Parathyroid adenoma (tissue), 2 donors: Measurements from ENCODE around the gene CHMP5.

Experiments used
- H2AFZ ChIP-seq: fragments of 300-600 bp; sonication (generic); one replicate; pipeline ENCODE4 v1.7.0; 2017; ENCODE audit warnings: antibody characterized with exemption, mild to moderate bottlenecking
- H3K27ac ChIP-seq: fragments of 300-600 bp; sonication (generic); one replicate; pipeline ENCODE4 v1.7.0; 2017
- H3K27me3 ChIP-seq: fragments of 300-600 bp; sonication (generic); one replicate; pipeline ENCODE4 v1.7.0; 2017; ENCODE audit warnings: low read length; ENCODE audit not compliant: control insufficient read depth, insufficient read depth
- H3K36me3 ChIP-seq: fragments of 300-600 bp; sonication (generic); one replicate; pipeline ENCODE4 v1.7.0; 2017; ENCODE audit warnings: low read length; ENCODE audit not compliant: control insufficient read depth, insufficient read depth
- H3K4me1 ChIP-seq: fragments of 300-600 bp; sonication (generic); one replicate; pipeline ENCODE4 v1.7.0; 2017; ENCODE audit warnings: control low read depth
- H3K4me2 ChIP-seq: fragments of 300-600 bp; sonication (generic); one replicate; pipeline ENCODE4 v1.7.0; 2017; ENCODE audit warnings: low read length
- H3K4me3 ChIP-seq: fragments of 300-600 bp; sonication (generic); one replicate; pipeline ENCODE4 v1.7.0; 2017; ENCODE audit warnings: low read depth, low read length
- H3K79me2 ChIP-seq: fragments of 300-600 bp; sonication (generic); one replicate; pipeline ENCODE4 v1.7.0; 2017; ENCODE audit warnings: control low read depth
- H3K9ac ChIP-seq: fragments of 300-600 bp; sonication (generic); one replicate; pipeline ENCODE4 v1.7.0; 2017; ENCODE audit warnings: mild to moderate bottlenecking
- H3K9me3 ChIP-seq: fragments of 300-600 bp; sonication (generic); one replicate; pipeline ENCODE4 v1.7.0; 2017; ENCODE audit warnings: low read length; ENCODE audit not compliant: control insufficient read depth
- TF ChIP-seq, protein P1 (sequence below): fragments of 300-600 bp; sonication (generic); IDR thresholded peaks from one replicate; pipeline ENCODE4 v1.7.0; 2017; ENCODE audit warnings: antibody characterized with exemption, mild to moderate bottlenecking
- donor health status: primary hyperparathyroidism.

The CHMP5 gene

GRCh38 chr9:33318225-33318624 is 53.4 kb downstream of the CHMP5 start:
- H3K9me3 ChIP-seq, result no peaks in the 10 kb centered on the region
- no peaks in the 10 kb centered on the region for H3K4me1 ChIP-seq
- no peak overlapping the region for H2AFZ ChIP-seq
- no peaks in the 10 kb centered on the region for H3K79me2 ChIP-seq
- H3K4me3 ChIP-seq, result no peak overlapping the region
- no peak overlapping the region for H3K4me2 ChIP-seq
- no peak overlapping the region for H3K9ac ChIP-seq
- H3K27ac ChIP-seq, result no peak overlapping the region
- H3K36me3 ChIP-seq, result no peaks in the 10 kb centered on the region
- TF ChIP-seq, protein P1, sequence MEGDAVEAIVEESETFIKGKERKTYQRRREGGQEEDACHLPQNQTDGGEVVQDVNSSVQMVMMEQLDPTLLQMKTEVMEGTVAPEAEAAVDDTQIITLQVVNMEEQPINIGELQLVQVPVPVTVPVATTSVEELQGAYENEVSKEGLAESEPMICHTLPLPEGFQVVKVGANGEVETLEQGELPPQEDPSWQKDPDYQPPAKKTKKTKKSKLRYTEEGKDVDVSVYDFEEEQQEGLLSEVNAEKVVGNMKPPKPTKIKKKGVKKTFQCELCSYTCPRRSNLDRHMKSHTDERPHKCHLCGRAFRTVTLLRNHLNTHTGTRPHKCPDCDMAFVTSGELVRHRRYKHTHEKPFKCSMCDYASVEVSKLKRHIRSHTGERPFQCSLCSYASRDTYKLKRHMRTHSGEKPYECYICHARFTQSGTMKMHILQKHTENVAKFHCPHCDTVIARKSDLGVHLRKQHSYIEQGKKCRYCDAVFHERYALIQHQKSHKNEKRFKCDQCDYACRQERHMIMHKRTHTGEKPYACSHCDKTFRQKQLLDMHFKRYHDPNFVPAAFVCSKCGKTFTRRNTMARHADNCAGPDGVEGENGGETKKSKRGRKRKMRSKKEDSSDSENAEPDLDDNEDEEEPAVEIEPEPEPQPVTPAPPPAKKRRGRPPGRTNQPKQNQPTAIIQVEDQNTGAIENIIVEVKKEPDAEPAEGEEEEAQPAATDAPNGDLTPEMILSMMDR, result no peak
- no peaks in the 10 kb centered on the region for H3K27me3 ChIP-seq

GRCh38 chr9:33318781-33319180 is 53.9 kb downstream of the CHMP5 start:
- no peak overlapping the region for H3K27ac ChIP-seq
- TF ChIP-seq, protein P1, result no peak
- H2AFZ ChIP-seq, result no peak overlapping the region
- no peaks in the 10 kb centered on the region for H3K4me1 ChIP-seq
- H3K36me3 ChIP-seq, result no peaks in the 10 kb centered on the region
- H3K4me2 ChIP-seq, result no peak overlapping the region
- H3K4me3 ChIP-seq, result no peak overlapping the region
- no peak overlapping the region for H3K9ac ChIP-seq
- H3K27me3 ChIP-seq, result no peaks in the 10 kb centered on the region
- H3K9me3 ChIP-seq, result no peaks in the 10 kb centered on the region
- no peaks in the 10 kb centered on the region for H3K79me2 ChIP-seq

GRCh38 chr9:33320230-33320567 is 55.4 kb downstream of the CHMP5 start:
- H3K4me1 ChIP-seq, result no peaks in the 10 kb centered on the region
- H3K79me2 ChIP-seq, result no peaks in the 10 kb centered on the region
- no peak overlapping the region for H2AFZ ChIP-seq
- no peaks in the 10 kb centered on the region for H3K36me3 ChIP-seq
- H3K27ac ChIP-seq, result no peak overlapping the region
- no peaks in the 10 kb centered on the region for H3K27me3 ChIP-seq
- H3K9me3 ChIP-seq, result no peaks in the 10 kb centered on the region
- TF ChIP-seq, protein P1, result no peak
- H3K4me3 ChIP-seq, result no peak overlapping the region
- H3K9ac ChIP-seq, result no peak overlapping the region
- H3K4me2 ChIP-seq, result no peak overlapping the region

DNA sequence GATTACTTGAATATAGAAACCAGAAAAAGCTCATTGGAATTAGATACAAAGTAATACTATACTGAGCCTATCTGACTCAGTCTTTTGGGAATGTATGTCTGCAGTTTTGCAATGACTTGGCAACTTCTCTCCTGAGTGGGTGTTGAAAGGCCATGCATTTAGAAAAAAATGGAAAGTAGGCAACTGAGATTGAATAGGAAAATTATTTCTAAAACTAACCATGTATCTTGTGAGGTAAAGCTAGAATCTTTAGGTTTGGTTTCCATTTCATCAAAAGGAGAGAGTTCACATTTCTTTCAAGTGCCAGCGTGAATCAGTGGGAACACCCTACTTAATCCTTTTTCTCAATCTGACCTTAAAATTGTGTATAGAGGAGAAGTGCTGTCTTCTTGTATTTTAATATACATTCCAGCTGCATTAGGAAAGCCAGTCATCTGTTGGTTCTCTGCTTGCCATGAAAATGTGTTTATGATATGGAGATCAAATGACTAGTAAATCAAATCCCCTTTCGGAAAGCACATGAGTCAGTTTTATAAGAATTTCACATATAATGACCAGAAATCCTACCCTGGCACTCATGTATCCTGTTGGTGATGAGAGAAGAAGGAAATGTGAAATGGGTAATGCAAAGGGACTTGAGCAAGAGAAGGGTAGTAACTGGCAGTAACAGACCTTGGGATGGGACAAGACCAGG is 55.9 kb downstream of the CHMP5 start:
- no peak overlapping the region for H2AFZ ChIP-seq
- H3K4me3 ChIP-seq, result no peak overlapping the region
- H3K27me3 ChIP-seq, result no peaks in the 10 kb centered on the region
- H3K4me1 ChIP-seq, result no peaks in the 10 kb centered on the region
- H3K9me3 ChIP-seq, result no peaks in the 10 kb centered on the region
- H3K27ac ChIP-seq, result no peak overlapping the region
- H3K4me2 ChIP-seq, result no peak overlapping the region
- H3K36me3 ChIP-seq, result no peaks in the 10 kb centered on the region
- no peaks in the 10 kb centered on the region for H3K79me2 ChIP-seq
- H3K9ac ChIP-seq, result no peak overlapping the region
- TF ChIP-seq, protein P1, result no peak

DNA sequence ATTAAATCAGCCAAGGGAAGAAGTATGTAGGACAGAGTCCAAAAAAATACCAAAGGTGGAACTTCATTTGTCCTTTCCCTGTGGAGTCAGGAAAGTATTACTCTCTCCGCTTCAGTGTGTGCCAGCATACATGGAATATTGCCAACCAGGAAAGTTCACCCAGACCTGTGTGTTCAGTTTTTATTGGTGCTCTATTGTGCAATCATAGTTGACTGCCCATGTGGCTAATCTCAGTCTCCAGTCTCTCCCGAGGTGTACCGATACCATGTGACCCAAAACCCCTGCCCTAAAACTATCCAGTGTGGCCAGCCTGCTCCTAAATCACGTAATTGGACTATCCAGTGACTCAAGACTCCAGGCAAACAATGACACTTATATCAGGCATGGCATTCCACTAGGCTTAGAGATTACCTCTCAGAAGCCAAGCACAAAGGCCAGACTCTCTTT is 64.3 kb downstream of the CHMP5 start:
- Histone ChIP-seq H3K27ac (peak overlapping the region; percentile 39), H3K27me3 (no peaks in the 10 kb centered on the region), H3K4me2 (peak overlapping the region; percentile 53), H3K9ac (no peak overlapping the region), H3K36me3 (no peaks in the 10 kb centered on the region), H3K4me1 (peaks cover 3% of the 10 kb centered on the region), H3K9me3 (no peaks in the 10 kb centered on the region), H2AFZ (no peak overlapping the region), H3K4me3 (no peak overlapping the region), H3K79me2 (no peaks in the 10 kb centered on the region)
- TF ChIP-seq, protein P1, result no peak
